Right cardiac atrium (tissue), 5 donors: ENCODE results near the gene DBX2. TPM values are rescaled to one million over a fixed set of nuclear protein-coding genes. Genes with fewer than 3 reads are reported as not detected.

Experiments used
- ATAC-seq, 2 donors: fragments of 200-7000 bp; cut with Tn5 transposase; one replicate each; pipeline versions ENCODE4 v1.8.0 to v1.9.1; 2020; ENCODE audit warnings: moderate library complexity in 2 of 2, mild to moderate bottlenecking in 1 of 2
- DNase-seq, 3 donors: peaks; one replicate each; pipeline ENCODE4 v3.0.0-alpha.2; 2020
- H3K27ac ChIP-seq: one replicate; pipeline ENCODE4 v1.5.1; 2013; ENCODE audit warnings: mild to moderate bottlenecking, low read length, control low read depth, moderate library complexity
- H3K27me3 ChIP-seq: one replicate; pipeline ENCODE4 v1.6.1; 2013; ENCODE audit not compliant: control insufficient read depth, insufficient read depth
- H3K4me1 ChIP-seq: one replicate; pipeline ENCODE4 v1.6.1; 2013; ENCODE audit warnings: low read length; ENCODE audit not compliant: control insufficient read depth, insufficient read depth
- H3K4me3 ChIP-seq: one replicate; pipeline ENCODE4 v1.5.1; 2013; ENCODE audit warnings: low read length, control low read depth
- H3K9me3 ChIP-seq: one replicate; pipeline ENCODE4 v1.6.1; 2013; ENCODE audit warnings: low read length; ENCODE audit not compliant: control insufficient read depth
- WGBS: extraction: QIAGEN DNeasy Blood & Tissue Kit; methylation state at CpG from one replicate; pipeline ENCODE4 v1.1.7; 2013; 5-methylcytosine and 5-hydroxymethylcytosine counted together
- intact Hi-C, 4 donors: fragments of 100-400 bp; cut with DNase I; formaldehyde crosslinking; loops; one replicate each; pipeline versions ENCODE4 v1.11.0 to v1.14.0; 2022 to 2023
- polyA plus RNA-seq: library from polyadenylated mRNA; stranded (reverse); fragments of 200-250 nt; gene quantifications from one replicate; pipeline ENCODE4 v1.2.3, GENCODE V29; 2013
- total RNA-seq, 4 donors: library from RNA; stranded (reverse); fragmentation: NEBNext Ultra II Directional; extraction: Animal tissue kit (Norgen Biotek cat#: 25700); gene quantifications; one replicate each; pipeline ENCODE4 v1.2.1, GENCODE V29; 2021
- donor health status: healthy with polysubstance abuse.
- donor health status: DM: no; HTN: yes; CAD: no.
- donor health status: DM: no; HTN: no; CAD: no.
- donor health status: DM: no; HTN: yes; CAD: no; lungs with severe emphysema.
- donor health status: DM: yes; HTN: yes; CAD: no.

DBX2 gene
- total and polyA plus RNA-seq, 5 donors = 0.11 to 0.65 (median 0.25) TPM

DNA sequence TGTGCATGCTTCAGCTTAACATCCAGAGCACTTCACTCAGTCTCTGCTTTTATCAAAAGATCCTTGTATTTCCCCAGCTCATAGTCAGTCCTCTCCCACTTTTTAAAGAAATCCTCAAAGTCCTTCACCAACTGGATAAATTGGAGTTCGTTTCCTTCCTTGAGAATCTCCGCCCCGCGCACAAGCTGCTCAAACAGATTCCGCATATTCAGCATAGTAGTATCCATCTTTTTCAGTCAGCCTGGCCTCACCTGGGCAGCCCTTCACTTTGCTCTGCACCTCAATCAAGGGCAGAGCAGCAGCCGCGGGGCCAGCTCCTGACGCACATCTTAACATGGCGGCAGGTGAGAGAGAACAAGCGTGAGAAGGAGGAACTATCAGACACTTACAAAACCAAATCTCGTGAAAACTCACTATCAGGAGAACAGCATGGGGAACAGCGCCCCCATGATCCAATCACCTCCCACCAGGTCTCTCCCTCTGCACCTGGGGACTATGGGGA, 14.3 kb upstream of the DBX2 start:
- DNase-seq (no peak), ATAC-seq (no peak)
- Histone ChIP-seq H3K27ac (no peak overlapping the region), H3K4me3 (no peak overlapping the region), H3K9me3 (no peaks in the 10 kb centered on the region), H3K27me3 (no peaks in the 10 kb centered on the region), H3K4me1 (no peaks in the 10 kb centered on the region)
- intact Hi-C loops = no loop called here
- WGBS = 91% methylated on average over 12 of the region's 12 CpGs

DNA sequence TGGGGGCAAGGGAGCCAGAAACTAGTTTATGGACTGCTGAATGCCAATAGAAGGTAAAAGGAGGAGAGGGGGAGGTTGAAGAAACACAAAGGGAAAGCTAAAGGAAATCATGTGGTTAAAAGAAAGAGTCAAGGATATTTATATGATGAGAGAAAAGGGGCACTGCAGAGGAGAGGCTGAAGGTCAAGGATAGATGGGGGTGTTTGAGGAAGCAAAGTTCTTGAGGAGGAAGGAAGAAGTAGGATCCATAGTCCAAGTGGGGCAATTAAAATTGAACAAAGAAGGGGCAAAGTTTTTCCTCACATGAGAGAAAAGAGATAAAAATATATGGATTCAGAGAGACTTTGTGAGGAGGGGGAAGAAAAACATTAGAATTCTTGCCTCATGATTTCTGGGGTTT, 10.1 kb upstream of the DBX2 start:
- intact Hi-C loops = no loop called here
- H3K9me3 ChIP-seq = no peaks in the 10 kb centered on the region
- H3K4me3 ChIP-seq = no peak overlapping the region

DNA sequence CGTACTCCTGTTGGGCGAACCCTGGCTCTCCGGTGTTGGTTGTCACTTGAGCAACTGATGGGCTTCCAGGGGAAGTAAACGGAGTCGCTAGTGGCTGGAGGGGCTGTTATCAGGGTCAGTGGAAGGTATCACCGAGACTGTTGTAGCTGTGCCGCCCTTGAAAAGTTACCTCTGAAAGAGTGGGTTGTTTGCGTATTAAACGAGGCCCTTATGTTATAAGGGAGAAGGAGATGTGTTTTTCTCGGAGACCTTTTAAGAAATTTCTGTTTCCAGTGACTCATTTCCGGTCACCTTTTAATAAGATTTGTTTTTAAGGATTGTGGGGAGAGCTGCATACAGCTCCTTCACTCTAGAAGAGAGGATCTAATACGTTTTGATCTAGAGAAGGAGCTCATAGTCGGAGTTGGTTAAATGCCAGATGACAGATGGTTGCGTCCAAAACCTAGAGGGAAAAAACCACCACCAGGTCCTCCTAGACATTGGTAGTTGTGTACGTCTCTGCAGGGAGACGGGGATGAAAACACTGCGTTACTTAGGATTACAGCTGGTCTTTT, 750 bp upstream of the DBX2 start:
- no peaks in the 10 kb centered on the region for H3K9me3 ChIP-seq
- intact Hi-C loops = no loop called here
- peak overlapping the region; percentile 55 for H3K4me3 ChIP-seq
- ATAC-seq (no peak), DNase-seq (no peak)
- 11% methylated on average over 17 of the region's 17 CpGs for WGBS
- H3K4me1 ChIP-seq = no peaks in the 10 kb centered on the region
- no peak overlapping the region for H3K27ac ChIP-seq
- peaks cover 3% of the 10 kb centered on the region for H3K27me3 ChIP-seq

More for the DNA sequence above, 10.1 kb upstream of the DBX2 start:
- H3K27me3 ChIP-seq = no peaks in the 10 kb centered on the region
- H3K4me1 ChIP-seq = no peaks in the 10 kb centered on the region
- DNase-seq = no peak
- ATAC-seq = no peak
- no peak overlapping the region for H3K27ac ChIP-seq

DNA sequence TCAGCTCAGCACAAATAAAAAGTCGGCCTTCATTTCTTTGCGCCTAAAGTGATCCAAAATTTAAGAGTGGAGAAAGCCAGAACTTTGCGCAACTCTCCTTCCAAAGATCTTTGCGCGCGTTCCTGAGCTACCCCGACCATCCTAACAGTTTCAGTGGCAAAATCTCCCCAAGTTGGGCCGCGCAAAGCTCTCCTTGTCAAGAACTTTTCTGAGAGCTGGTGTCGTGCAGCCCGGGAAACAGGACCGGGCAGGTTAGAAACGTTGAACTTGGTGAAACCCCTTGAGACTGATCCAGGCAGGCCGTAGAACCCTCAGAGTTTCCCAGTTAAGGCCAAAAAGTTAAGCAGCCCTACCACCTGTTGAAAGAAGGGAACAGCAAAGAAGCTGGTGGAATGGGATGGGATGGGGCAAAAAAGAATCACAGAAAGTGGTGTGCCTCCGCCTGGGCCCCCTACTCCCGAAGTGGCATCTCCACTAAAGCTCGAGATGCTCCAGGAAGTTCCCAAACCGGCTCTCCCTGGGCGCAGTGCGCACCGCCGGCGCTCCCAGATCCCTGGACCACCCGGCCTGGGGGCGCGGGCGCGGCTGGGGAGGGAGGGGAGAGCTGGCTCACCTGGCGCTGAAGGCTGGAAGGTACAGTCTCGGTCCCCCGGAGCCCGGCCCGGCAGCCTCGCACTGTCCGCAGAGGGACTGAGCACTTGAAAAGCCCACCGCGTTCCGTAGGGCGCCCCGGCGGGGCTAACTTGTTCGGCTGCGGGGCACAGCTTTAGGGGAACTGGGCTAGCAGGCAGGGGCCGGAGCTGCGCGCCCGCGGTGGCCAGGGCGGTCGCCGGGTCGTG, 768 bp downstream of the DBX2 start:
- WGBS = 4% methylated on average over 52 of the region's 52 CpGs
- DNase-seq = peak; percentile 20 to 53 (median 50)
- Histone ChIP-seq H3K9me3 (no peaks in the 10 kb centered on the region), H3K27ac (peak overlapping the region; percentile 38), H3K27me3 (peaks cover 3% of the 10 kb centered on the region), H3K4me3 (peak overlapping the region; percentile 55), H3K4me1 (no peaks in the 10 kb centered on the region)
- intact Hi-C loops = no loop called here
- ATAC-seq = peak in 1 of 2 donors; percentile 64

DNA sequence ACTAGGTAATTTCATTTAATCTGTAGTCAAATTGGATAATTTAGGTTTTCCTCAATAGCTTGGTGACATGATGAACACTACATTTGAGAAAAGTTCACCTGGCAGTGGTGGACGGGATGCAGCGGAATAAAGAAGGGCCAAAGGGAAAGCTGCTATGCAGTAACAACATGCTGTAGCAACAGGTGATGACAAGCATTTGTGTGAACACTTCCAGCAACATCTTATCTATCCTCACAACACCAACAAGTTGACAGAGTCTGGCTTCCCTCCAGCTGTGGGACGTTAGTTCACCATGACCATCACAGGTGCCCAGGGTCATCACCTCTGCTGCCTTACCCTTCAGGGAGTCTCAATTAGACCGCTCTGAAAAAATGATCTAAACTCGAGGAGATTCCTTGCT, 8.3 kb downstream of the DBX2 start:
- ATAC-seq (no peak), DNase-seq (no peak)
- H3K4me1 ChIP-seq = no peaks in the 10 kb centered on the region
- no peak overlapping the region for H3K27ac ChIP-seq
- intact Hi-C loops = no loop called here
- 33% methylated on average over 5 of the region's 5 CpGs for WGBS
- no peaks in the 10 kb centered on the region for H3K9me3 ChIP-seq
- H3K4me3 ChIP-seq = no peak overlapping the region
- no peaks in the 10 kb centered on the region for H3K27me3 ChIP-seq

DNA sequence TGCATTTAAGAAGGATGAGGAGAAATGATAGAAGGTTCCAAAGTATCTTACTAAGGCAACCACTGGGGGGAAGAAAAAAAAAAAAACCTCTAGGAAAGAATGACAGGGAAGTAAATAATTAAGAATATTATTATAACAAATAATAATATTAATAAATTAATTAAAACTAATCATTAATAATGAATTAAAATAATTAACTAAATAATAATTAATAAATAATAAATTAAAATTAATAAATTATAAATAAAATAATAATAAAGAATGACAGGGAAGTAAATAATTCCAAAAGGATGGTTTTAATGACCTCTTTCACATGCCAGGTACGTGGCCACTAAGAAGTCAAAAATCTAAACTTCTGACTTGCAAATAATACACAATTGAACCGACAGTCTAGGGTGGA, 9.9 kb downstream of the DBX2 start:
- intact Hi-C loops = no loop called here
- Histone ChIP-seq H3K9me3 (no peaks in the 10 kb centered on the region), H3K4me3 (no peak overlapping the region), H3K27ac (no peak overlapping the region), H3K4me1 (no peaks in the 10 kb centered on the region), H3K27me3 (no peaks in the 10 kb centered on the region)
- WGBS = 84% methylated on average over 2 of the region's 2 CpGs
- ATAC-seq (no peak), DNase-seq (no peak)

DNA sequence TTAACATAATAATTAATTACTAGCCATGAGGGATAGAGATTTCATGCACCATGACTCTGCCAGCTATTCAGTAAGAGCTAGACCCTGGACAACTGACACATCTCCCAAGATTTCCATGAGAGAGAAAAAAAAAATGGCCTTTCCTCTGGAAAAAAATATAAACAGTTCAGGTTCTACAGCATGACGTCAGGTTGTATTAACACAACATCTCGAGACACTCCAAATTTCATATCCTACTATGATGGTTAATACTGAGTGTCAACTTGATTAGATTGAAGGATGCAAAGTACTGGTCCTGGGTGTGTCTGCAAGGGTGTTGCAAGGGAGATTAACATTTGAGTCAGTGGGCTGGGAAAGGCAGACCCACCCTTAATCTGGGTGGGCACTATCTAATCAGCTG, 11.1 kb downstream of the DBX2 start:
- no peak for DNase-seq
- Histone ChIP-seq H3K27ac (no peak overlapping the region), H3K4me1 (no peaks in the 10 kb centered on the region), H3K27me3 (no peaks in the 10 kb centered on the region), H3K9me3 (no peaks in the 10 kb centered on the region), H3K4me3 (no peak overlapping the region)
- intact Hi-C loops = no loop called here
- no peak for ATAC-seq
- WGBS = 79% methylated on average over 2 of the region's 2 CpGs

DNA sequence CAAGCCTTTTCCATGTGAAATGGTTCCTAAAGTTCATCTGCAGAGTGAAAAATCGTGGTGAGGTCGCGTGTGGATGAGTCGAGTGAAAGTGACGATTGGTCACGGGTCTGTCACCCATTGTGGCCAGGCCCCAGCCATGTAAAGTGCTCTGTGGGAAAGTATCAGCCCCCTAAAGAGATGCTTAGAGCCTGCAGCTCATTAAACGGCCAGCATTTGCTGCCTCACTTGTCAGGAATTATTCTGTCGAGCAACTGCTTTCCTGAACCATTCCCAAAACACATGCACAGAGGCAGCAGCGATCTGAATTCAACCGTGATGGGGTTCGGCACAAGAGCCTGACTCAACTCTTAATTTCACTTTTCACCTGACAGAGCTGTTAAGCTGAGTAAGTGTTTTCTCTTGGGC, 16.0 kb downstream of the DBX2 start:
- no peak for ATAC-seq
- no peak for DNase-seq
- WGBS = 61% methylated on average over 11 of the region's 11 CpGs
- no peaks in the 10 kb centered on the region for H3K9me3 ChIP-seq
- no peak overlapping the region for H3K4me3 ChIP-seq
- H3K4me1 ChIP-seq = no peaks in the 10 kb centered on the region
- intact Hi-C loops = no loop called here
- H3K27me3 ChIP-seq = no peaks in the 10 kb centered on the region
- H3K27ac ChIP-seq = no peak overlapping the region

DNA sequence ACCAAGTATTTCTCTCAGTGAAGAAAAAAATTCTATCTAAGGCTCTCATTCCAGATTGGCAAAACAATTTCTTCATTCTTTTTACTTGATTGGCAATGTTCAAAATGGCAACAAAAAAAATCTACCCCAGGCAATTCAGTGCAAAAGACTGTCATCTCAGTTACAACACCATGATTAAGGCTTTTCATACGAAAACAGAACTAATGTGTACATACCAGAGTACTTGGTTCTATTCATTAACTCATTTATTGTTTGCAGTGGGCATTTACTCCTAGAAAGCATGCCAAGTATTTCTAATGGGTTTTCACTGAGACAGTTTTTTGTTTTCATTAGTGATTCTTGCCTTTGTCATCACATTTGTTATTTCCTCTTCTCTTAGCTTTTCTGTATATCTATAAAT, 33.0 kb downstream of the DBX2 start:
- Histone ChIP-seq H3K4me1 (no peaks in the 10 kb centered on the region), H3K9me3 (no peaks in the 10 kb centered on the region), H3K27me3 (no peaks in the 10 kb centered on the region), H3K27ac (no peak overlapping the region), H3K4me3 (no peak overlapping the region)
- DNase-seq = no peak
- intact Hi-C loops = no loop called here
- no peak for ATAC-seq
- 47% methylated on average over 1 of the region's 1 CpG for WGBS

DNA sequence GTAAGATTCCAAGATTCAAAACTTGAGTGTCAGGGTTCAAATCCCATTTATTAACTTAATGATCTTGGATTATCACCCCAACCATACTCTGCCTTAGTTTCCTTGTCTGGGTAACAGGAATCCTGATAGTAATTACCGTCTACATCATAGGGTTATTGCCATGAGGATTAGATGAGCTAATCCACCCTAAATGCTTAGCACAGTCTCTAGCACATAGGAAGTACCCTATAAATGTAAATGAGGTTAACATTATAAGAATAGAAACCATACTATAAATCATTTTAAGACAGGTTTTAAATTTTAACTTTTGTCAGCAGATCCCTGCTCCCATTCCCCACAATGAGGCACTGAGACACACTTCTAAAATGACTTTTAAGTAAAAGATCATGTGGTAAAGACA, 36.5 kb downstream of the DBX2 start:
- intact Hi-C loops = no loop called here
- 75% methylated on average over 1 of the region's 1 CpG for WGBS

DNA sequence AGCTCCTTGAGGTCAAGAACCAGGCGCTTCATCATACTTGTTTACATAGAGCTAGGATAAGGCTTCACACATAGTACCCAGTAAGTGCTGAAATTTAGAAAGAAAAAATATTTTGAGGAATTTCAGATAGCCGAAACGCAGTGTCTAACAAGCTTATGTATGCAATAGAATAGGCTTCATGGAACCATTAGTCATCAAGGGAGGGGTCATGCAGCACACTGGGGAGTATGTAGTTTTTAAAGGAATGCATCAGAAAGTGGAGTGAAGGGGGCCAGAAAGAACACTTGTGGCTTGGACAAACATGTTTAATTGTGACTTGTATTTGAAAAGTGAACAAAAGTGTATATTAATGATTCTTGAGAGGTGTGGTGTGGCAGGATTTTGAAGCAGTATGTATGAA, 38.1 kb downstream of the DBX2 start:
- Histone ChIP-seq H3K4me3 (no peak overlapping the region), H3K27ac (no peak overlapping the region), H3K4me1 (no peaks in the 10 kb centered on the region), H3K27me3 (no peaks in the 10 kb centered on the region), H3K9me3 (peaks cover 1% of the 10 kb centered on the region)
- 82% methylated on average over 3 of the region's 3 CpGs for WGBS
- no peak for ATAC-seq
- DNase-seq = no peak
- intact Hi-C loops = no loop called here

More for the DNA sequence above, 36.5 kb downstream of the DBX2 start:
- H3K9me3 ChIP-seq = no peaks in the 10 kb centered on the region
- H3K27me3 ChIP-seq = no peaks in the 10 kb centered on the region
- no peak overlapping the region for H3K4me3 ChIP-seq
- no peak for ATAC-seq
- no peaks in the 10 kb centered on the region for H3K4me1 ChIP-seq
- no peak overlapping the region for H3K27ac ChIP-seq
- no peak for DNase-seq
